ENCODE measurements around the gene UBTD1.

Gene UBTD1

GRCh38 chr10:97494151-97494550 lies 4.6 kb upstream of the UBTD1 start:
- peaks cover 61 to 87% (median 82%) of the 10 kb centered on the region in 11 experiments; a peak in 21 of 22 replicates for H4K20me1 ChIP-seq
- no peaks in the 10 kb centered on the region for H3K9me3 ChIP-seq (replicated peaks in 1 of 11)
- no peak for TF ChIP-seq Cebpa-rat (IDR thresholded peaks at IDR 0.05)
- no peak overlapping the region for H3K4me3 ChIP-seq
- H3K4me2 ChIP-seq: peak overlapping the region in 9 of 11 experiments; percentile 23 to 93 (median 84); a peak in 6 of 22 replicates
- peaks cover 0 to 5% (median 4%) of the 10 kb centered on the region in 11 experiments; a peak in 17 of 22 replicates for H3K27me3 ChIP-seq
- peaks cover 4 to 33% (median 20%) of the 10 kb centered on the region in 11 experiments; a peak in 19 of 22 replicates for H3K36me3 ChIP-seq
- peaks cover 51 to 73% (median 65%) of the 10 kb centered on the region in 10 experiments for H3K4me1 ChIP-seq
- H3K27ac ChIP-seq: no peak overlapping the region
- no peak overlapping the region for H3K9ac ChIP-seq

DNA sequence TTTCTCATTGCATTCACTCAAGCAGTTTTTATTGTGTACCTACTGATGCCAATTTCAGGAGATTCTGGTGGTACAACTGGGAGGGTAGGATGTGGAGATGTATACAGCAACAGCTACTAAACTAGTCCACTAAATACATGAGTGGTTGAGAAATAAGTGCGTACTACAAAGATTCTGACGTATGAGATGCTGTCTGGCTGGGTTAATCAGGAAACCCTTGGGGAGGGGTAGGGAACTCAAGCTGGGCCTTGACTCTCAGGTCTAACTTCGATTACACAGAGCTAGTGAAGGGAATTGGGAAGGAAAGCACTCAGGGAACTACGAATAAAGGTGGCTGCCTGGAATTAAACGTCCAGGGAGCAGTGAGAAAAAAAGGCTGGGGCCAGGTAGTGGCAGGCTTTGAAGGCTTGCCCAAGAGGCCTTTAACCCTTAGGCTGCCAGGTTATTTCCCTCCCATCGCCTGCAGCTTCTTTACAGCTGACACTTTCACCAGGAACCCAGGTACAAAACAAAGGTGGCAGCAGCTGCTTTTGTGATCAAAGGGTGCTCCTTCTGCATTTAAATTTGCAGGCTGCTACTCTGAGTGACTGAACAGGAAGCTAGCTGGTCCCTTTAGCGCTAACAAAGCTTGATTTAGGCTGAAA lies 3.7 kb upstream of the UBTD1 start:
- no peak for TF ChIP-seq Cebpa-rat (IDR thresholded peaks at IDR 0.05)
- H3K9ac ChIP-seq: peak overlapping the region in 4 of 11 experiments; percentile 5 to 43 (median 30); a peak in 3 of 22 replicates
- H3K27me3 ChIP-seq: peaks cover 5 to 13% (median 12%) of the 10 kb centered on the region in 11 experiments
- peaks cover 4 to 31% (median 20%) of the 10 kb centered on the region in 11 experiments; a peak in 19 of 22 replicates for H3K36me3 ChIP-seq
- H4K20me1 ChIP-seq: peaks cover 53 to 87% (median 78%) of the 10 kb centered on the region in 11 experiments; a peak in 21 of 22 replicates
- H3K27ac ChIP-seq: no peak overlapping the region
- H3K4me3 ChIP-seq: no peak overlapping the region
- peaks cover 54 to 79% (median 70%) of the 10 kb centered on the region in 10 experiments for H3K4me1 ChIP-seq
- no peaks in the 10 kb centered on the region for H3K9me3 ChIP-seq (replicated peaks in 1 of 11)
- H3K4me2 ChIP-seq: peak overlapping the region; percentile 48 to 93 (median 86)

DNA sequence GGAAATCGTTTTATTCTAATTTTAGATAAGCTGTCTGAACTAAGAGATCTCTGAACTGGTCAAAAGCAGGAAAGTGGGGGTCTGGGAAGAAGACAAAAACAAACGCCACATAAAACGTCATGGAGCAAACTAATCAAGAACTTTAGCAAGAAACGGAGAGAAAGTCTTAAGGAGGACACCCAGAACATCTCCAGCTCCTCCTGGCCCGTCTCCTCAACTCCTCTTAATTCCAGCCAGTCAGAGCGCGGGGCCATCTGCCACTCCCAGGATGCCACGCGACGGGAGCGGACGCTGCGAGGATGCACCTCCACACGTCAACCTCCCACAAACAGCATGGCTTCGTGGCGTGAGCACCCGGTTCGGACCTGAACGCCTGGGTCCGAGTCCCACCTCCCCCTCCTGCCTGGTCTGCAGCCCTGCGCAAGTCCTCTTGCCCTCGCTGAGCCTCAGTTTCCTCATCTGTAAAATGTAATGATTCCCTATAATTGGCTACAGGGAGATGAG lies 1.1 kb upstream of the UBTD1 start:
- H3K4me1 ChIP-seq: peaks cover 50 to 71% (median 55%) of the 10 kb centered on the region in 10 experiments
- no peak for TF ChIP-seq Cebpa-rat (IDR thresholded peaks at IDR 0.05)
- peaks cover 4 to 25% (median 17%) of the 10 kb centered on the region in 11 experiments; a peak in 19 of 22 replicates for H3K36me3 ChIP-seq
- peaks cover 37 to 77% (median 71%) of the 10 kb centered on the region in 11 experiments; a peak in 20 of 22 replicates for H4K20me1 ChIP-seq
- peaks cover 14 to 39% (median 37%) of the 10 kb centered on the region in 11 experiments for H3K27me3 ChIP-seq
- peak overlapping the region; percentile 75 to 93 (median 89) for H3K4me2 ChIP-seq
- H3K4me3 ChIP-seq: peak overlapping the region; percentile 84 to 98 (median 92)
- peak overlapping the region; percentile 72 to 93 (median 89) for H3K27ac ChIP-seq
- no peaks in the 10 kb centered on the region for H3K9me3 ChIP-seq (replicated peaks in 1 of 11)
- H3K9ac ChIP-seq: peak overlapping the region; percentile 81 to 93 (median 91)

DNA sequence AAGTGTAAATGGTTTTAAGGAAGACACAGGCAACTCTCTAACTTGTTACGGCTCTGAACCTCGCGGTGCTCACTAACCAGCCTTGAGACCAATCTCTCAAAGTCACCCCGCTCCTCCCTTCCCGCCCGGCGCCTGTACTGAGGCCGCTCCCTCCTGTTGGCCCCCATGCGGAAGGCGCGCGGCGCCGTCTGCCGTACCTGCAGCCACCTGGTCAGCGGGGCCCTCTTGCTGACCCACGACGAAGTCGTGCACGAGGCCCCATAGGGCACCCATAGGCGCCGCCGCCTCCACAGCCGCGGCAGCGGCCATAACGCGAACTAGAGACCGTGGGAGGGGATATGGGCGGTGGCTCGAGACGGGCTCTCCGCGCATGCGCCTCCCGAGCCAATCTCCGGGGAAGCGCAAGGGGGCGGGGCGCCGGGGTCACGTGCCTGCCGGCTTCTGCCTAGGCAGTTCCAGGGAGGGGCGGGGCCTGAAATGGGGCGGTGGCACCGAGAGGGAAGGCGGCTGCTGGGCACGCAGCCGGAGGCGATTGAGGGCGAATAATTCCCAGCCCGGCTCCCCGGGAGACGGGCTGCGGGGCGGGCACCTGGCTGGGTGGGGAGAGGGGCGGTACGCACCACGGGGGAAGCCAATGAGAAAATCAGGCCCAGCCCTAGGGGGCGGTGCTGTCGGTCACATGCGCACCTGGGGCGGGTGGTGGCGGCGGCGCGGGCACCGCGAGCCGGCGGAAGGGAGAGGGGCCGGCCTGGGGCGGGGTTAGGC lies 466 bp upstream of the UBTD1 start, which contains the start of gene MMS19:
TSS of gene MMS19 (minus strand) at position 347 of the 765 bp plus-strand sequence. CDS start at position 309, 38 bp downstream.
- Histone ChIP-seq H3K4me3 (peak within 1 kb of the TSS; percentile 84 to 98 (median 92)), H3K27ac (peak within 1 kb of the TSS; percentile 72 to 93 (median 89)), H3K27me3 (peaks cover 14 to 39% (median 37%) of the 10 kb centered on the region in 11 experiments), H3K4me1 (peaks cover 52 to 74% (median 55%) of the 10 kb centered on the region in 10 experiments), H3K4me2 (peak within 1 kb of the TSS; percentile 84 to 100 (median 98)), H3K9me3 (replicated peaks in 1 of 11) (0 out of 22 replicates have a peak, but pooled peaks cover 0 to under 1% (median 0%) of the 10 kb centered on the region in 11 experiments), H4K20me1 (peaks cover 31 to 76% (median 64%) of the 10 kb centered on the region in 11 experiments; a peak in 20 of 22 replicates), H3K9ac (peak within 1 kb of the TSS; percentile 81 to 93 (median 91)), H3K36me3 (peaks cover 2 to 19% (median 12%) of the 10 kb centered on the region in 11 experiments; a peak in 19 of 22 replicates)
- TF ChIP-seq Cebpa-rat (IDR thresholded peaks at IDR 0.05): no peak

DNA sequence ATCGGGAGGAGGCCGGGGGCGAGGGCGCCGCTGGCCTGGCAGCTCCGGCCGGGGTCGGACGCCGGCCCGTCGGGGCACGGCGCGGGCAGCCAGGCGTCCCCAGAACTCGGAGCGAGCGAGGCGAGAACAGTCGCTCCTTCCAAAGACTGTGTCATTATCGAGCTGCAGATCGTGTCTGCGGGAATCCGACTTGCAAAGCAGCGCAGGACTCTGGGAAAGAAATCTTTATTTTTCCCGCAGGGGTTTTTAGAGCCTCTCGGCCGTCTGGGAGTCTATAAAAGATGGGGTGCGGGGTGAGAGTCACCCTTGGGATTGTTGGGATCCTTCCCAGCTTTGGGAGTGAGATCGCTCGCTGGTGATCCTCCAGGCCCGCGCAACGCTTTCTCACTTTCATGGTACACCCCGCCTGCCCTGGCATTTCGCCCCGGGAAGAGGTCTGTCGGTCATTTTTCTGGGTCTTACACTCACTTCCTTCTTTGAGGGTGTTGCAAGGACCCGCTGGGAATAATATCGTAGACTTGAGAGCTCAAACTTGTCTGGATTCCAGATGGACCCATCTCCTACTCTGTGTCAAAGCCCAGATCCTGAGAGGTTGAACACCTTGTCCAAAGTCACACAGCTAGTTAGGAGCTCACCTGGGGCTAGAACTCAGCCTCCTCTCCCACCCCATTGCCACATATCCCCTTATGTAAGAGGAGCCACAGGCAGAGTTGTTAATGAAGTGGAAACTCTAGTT lies 1.0 kb downstream of the UBTD1 start:
- peak overlapping the region; percentile 82 to 100 (median 98) for H3K4me2 ChIP-seq
- 0 out of 22 replicates have a peak, but pooled peaks cover 0 to 5% (median 0%) of the 10 kb centered on the region in 11 experiments for H3K9me3 ChIP-seq (replicated peaks in 1 of 11)
- H4K20me1 ChIP-seq: peaks cover 18 to 77% (median 50%) of the 10 kb centered on the region in 11 experiments; a peak in 20 of 22 replicates
- peak overlapping the region; percentile 84 to 98 (median 92) for H3K4me3 ChIP-seq
- TF ChIP-seq Cebpa-rat (IDR thresholded peaks at IDR 0.05): no peak
- peaks cover 41 to 69% (median 44%) of the 10 kb centered on the region in 10 experiments for H3K4me1 ChIP-seq
- peaks cover 14 to 39% (median 37%) of the 10 kb centered on the region in 11 experiments for H3K27me3 ChIP-seq
- H3K27ac ChIP-seq: peak overlapping the region in 10 of 11 experiments; percentile 66 to 93 (median 89); a peak in 17 of 22 replicates
- peak overlapping the region; percentile 81 to 93 (median 91) for H3K9ac ChIP-seq
- peaks cover 0 to 9% (median 5%) of the 10 kb centered on the region in 11 experiments; a peak in 1 of 22 replicates for H3K36me3 ChIP-seq

DNA sequence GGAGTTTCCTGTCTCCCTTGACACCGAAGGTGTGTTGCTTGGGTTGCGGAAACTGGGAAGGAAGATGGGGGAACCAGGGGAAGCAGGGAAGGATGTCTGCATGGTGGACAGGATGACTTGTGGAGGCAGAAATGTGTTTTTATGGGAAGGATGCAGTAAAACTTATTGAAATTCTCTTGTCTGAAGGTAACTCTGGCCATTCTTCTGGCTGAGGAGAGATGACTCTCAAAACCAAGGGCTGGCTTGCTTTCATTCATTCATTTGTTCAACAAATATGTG lies 1.5 kb downstream of the UBTD1 start:
- Histone ChIP-seq H3K36me3 (peaks cover 0 to 9% (median 5%) of the 10 kb centered on the region in 11 experiments; a peak in 1 of 22 replicates), H4K20me1 (peaks cover 13 to 77% (median 45%) of the 10 kb centered on the region in 11 experiments; a peak in 20 of 22 replicates), H3K9ac (peak overlapping the region in 5 of 11 experiments; percentile 85 to 92 (median 91); a peak in 6 of 22 replicates), H3K27ac (0 out of 22 replicates have a peak overlapping the region, but pooled peaks of 1 of the 11 experiments have one; percentile 90), H3K4me2 (peak overlapping the region; percentile 82 to 100 (median 98)), H3K4me1 (peaks cover 36 to 69% (median 39%) of the 10 kb centered on the region in 10 experiments), H3K27me3 (peaks cover 14 to 39% (median 37%) of the 10 kb centered on the region in 11 experiments), H3K4me3 (peak overlapping the region in 9 of 10 experiments; percentile 84 to 98 (median 93); a peak in 15 of 20 replicates), H3K9me3 (replicated peaks in 1 of 11) (0 out of 22 replicates have a peak, but pooled peaks cover 0 to 5% (median 0%) of the 10 kb centered on the region in 11 experiments)
- TF ChIP-seq Cebpa-rat (IDR thresholded peaks at IDR 0.05): no peak

DNA sequence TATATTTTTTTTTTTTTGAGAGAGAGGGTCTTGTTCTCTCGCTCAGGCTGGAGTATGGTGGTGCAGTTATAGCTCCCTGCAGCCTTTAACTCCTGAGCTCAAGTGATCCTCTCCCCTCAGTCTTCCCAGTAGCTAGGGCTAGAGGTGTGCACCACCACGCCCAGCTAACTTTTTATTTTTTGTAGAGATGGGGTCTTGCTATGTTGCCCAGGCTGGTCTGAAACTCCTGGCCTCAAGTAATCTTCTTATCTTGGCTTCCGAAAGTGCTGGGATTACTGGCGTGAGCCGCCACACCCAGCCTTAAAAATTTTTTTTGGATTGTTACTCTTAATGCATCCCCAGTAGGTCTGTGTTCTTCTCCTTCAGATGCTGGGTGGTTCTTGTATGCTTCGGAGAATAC lies 4.2 kb downstream of the UBTD1 start:
- Histone ChIP-seq H3K4me2 (peak overlapping the region in 4 of 11 experiments; percentile 27 to 48 (median 41); a peak in 7 of 22 replicates), H3K27me3 (peaks cover 14 to 39% (median 37%) of the 10 kb centered on the region in 11 experiments), H3K9me3 (replicated peaks in 1 of 11) (0 out of 22 replicates have a peak, but pooled peaks cover 0 to 5% (median 0%) of the 10 kb centered on the region in 11 experiments), H4K20me1 (peaks cover 3 to 73% (median 24%) of the 10 kb centered on the region in 11 experiments; a peak in 16 of 22 replicates), H3K4me3 (no peak overlapping the region), H3K4me1 (peaks cover 10 to 62% (median 18%) of the 10 kb centered on the region in 10 experiments), H3K36me3 (no peaks in the 10 kb centered on the region), H3K27ac (no peak overlapping the region), H3K9ac (no peak overlapping the region)
- TF ChIP-seq Cebpa-rat (IDR thresholded peaks at IDR 0.05): no peak
